Common myeloid progenitor, CD34-positive (primary cell): ENCODE results near the gene VCX3B.
"Not testable (repeated sequence)": the region's sequence is repeated elsewhere in the genome, so short reads cannot be mapped to it uniquely, and the experiment has no call there.

Experiments
- CTCF ChIA-PET: fragments of 350-600 bp; sonication (Branson Sonifier 250); formaldehyde crosslinking; loops from one replicate; lab custom pipeline; 2021; ENCODE audit warnings: antibody characterized with exemption; lab: Charles Lee
- POLR2A ChIA-PET: fragments of 350-600 bp; sonication (Branson Sonifier 250); formaldehyde crosslinking; loops from one replicate; lab custom pipeline; 2021; ENCODE audit warnings: antibody characterized with exemption; lab: Charles Lee
- DNase-seq, 3 donors: peaks; one replicate each; pipeline versions ENCODE4 v3.0.0 to v3.0.0-alpha.2; 2013
- H3K27ac ChIP-seq, 2 experiments: 1 replicate in 1 of 2; 2 replicates in 1 of 2; pipeline ENCODE4 v1.7.0; 2013; ENCODE audit warnings: inconsistent platforms in 2 of 2, low read length in 2 of 2, mild to moderate bottlenecking in 2 of 2, low read depth in 1 of 2, moderate library complexity in 1 of 2; ENCODE audit not compliant: severe bottlenecking in 2 of 2, insufficient read depth in 1 of 2, poor library complexity in 1 of 2
- H3K27me3 ChIP-seq, 5 experiments: replicated peaks in 2 of 5; 1 replicate in 3 of 5; 2 replicates in 2 of 5; pipeline versions ENCODE4 v1.6.1 to v1.7.0; 2013; ENCODE audit warnings: low read length in 4 of 5, mild to moderate bottlenecking in 2 of 5, moderate library complexity in 2 of 5, inconsistent platforms in 1 of 5; ENCODE audit not compliant: insufficient read depth in 5 of 5, control insufficient read depth in 4 of 5
- H3K36me3 ChIP-seq, 4 experiments: 1 replicate in 2 of 4; 2 replicates in 2 of 4; pipeline versions ENCODE4 v1.6.1 to v1.7.0; 2013; ENCODE audit warnings: low read length in 3 of 4, control low read depth in 1 of 4, mild to moderate bottlenecking in 1 of 4; ENCODE audit not compliant: control insufficient read depth in 4 of 4, insufficient read depth in 4 of 4
- H3K4me1 ChIP-seq, 4 experiments: 1 replicate in 3 of 4; 2 replicates in 1 of 4; pipeline versions ENCODE4 v1.6.1 to v1.7.1; 2013; ENCODE audit warnings: low read length in 3 of 4, mild to moderate bottlenecking in 3 of 4, control low read depth in 1 of 4, inconsistent platforms in 1 of 4, moderate library complexity in 1 of 4; ENCODE audit not compliant: control insufficient read depth in 4 of 4, insufficient read depth in 4 of 4; ENCODE audit errors: control extremely low read depth in 1 of 4
- H3K4me3 ChIP-seq, 7 experiments: 1 replicate in 4 of 7; 2 replicates in 3 of 7; pipeline versions ENCODE4 v1.5.1 to v1.7.0; 2013; ENCODE audit warnings: mild to moderate bottlenecking in 7 of 7, low read length in 6 of 7, moderate library complexity in 6 of 7, inconsistent platforms in 2 of 7, low read depth in 2 of 7, control low read depth in 1 of 7; ENCODE audit not compliant: insufficient read depth in 4 of 7, control insufficient read depth in 1 of 7; ENCODE audit errors: extremely low read depth in 1 of 7
- H3K9me3 ChIP-seq, 5 experiments: 1 replicate in 4 of 5; 2 replicates in 1 of 5; pipeline versions ENCODE4 v1.6.1 to v1.7.1; 2013; ENCODE audit warnings: low read length in 4 of 5, mild to moderate bottlenecking in 2 of 5, inconsistent platforms in 1 of 5, low read depth in 1 of 5, moderate library complexity in 1 of 5; ENCODE audit not compliant: control insufficient read depth in 4 of 5, insufficient read depth in 2 of 5; ENCODE audit errors: control extremely low read depth in 1 of 5
- whole genome bisulfite sequencing: methylation state at CpG from one replicate; pipeline ENCODE4 v1.1.5; 2013; ENCODE audit not compliant: insufficient coverage; 5-methylcytosine and 5-hydroxymethylcytosine counted together

Gene VCX3B

DNA sequence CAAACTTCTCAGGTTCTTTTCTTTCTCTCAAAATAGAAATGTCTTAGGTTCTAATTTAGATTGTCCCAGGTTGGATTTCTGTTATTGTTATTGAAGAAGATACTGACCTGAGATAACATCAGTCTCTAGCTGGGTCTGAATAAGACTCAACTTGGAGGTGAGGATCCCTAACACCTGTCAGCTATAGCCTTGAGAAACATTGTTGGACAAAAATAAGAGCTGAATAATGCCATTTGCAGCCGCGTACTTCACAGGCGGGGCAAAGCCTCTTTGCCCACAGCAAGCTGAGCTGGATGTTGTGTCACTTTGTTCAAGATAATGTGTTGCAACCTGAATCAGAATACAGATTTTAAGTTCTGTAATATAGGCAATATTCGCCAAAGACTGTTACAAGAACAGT, 35.6 kb downstream of the VCX3B start:
- POLR2A ChIA-PET, result no interaction called here
- Histone ChIP-seq H3K27ac (no peak overlapping the region), H3K36me3 (no peaks in the 10 kb centered on the region), H3K4me1 (no peaks in the 10 kb centered on the region), H3K4me3 (no peak overlapping the region), H3K9me3 (no peaks in the 10 kb centered on the region), H3K27me3 (no peaks in the 10 kb centered on the region)
- no peak for DNase-seq
- CTCF ChIA-PET, result no interaction called here
- WGBS, result 91% methylated on average over 3 of the region's 4 CpGs

DNA sequence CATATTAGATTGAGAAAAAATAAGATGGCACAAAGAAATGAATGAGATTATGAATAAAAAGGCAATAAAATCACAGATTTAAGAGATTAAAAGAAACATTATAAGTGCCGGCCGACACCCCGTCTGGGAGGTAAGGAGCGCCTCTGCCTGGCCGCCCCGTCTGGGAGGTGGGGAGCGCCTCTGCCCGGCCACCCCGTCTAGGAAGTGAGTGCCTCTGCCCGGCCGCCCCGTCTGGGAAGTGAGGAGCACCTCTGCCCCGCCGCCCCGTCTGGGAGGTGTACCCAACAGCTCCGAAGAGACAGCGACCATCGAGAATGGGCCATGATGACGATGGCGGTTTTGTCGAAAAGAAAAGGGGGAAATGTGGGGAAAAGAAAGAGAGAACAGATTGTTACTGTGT, 37.5 kb downstream of the VCX3B start:
- H3K27ac ChIP-seq, POLR2A ChIA-PET, H3K27me3 ChIP-seq, H3K9me3 ChIP-seq, H3K4me3 ChIP-seq, CTCF ChIA-PET, H3K4me1 ChIP-seq, H3K36me3 ChIP-seq, DNase-seq: not testable (repeated sequence)
- WGBS, result 94% methylated on average over 9 of the region's 21 CpGs

DNA sequence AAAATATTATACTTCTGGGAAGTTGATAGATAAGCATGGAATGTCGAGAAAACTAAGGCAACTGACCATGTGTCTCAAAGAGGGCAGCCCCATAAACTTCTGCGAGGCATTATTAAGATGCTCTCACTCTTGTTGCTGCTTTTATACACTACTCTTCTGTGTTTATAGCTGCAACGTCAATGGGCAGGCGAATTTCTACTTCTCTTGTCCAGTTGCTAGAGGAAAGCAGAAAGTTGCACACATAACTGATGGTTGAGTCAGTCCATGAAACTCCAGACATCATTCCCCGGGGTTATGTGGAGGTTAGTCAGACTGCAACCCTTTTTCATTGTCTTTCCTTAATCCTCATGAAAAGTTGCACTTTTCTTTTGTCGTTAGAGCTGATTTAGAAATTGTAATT, 39.8 kb downstream of the VCX3B start:
- Histone ChIP-seq H3K4me3 (no peak overlapping the region), H3K4me1 (no peaks in the 10 kb centered on the region), H3K27me3 (no peaks in the 10 kb centered on the region), H3K36me3 (no peaks in the 10 kb centered on the region), H3K27ac (no peak overlapping the region), H3K9me3 (no peaks in the 10 kb centered on the region)
- DNase-seq, result no peak
- POLR2A ChIA-PET, result no interaction called here
- CTCF ChIA-PET, result no interaction called here
- 90% methylated on average over 4 of the region's 6 CpGs for WGBS
